ENCODE measurements around the gene ATAD1. TPM values are rescaled to one million over a fixed set of nuclear protein-coding genes. Genes with fewer than 3 reads are reported as not detected.
"Not testable (repeated sequence)": the region's sequence is repeated elsewhere in the genome, so short reads cannot be mapped to it uniquely, and the experiment has no call there.

The ATAD1 gene
- total and polyA plus RNA-seq, 5 experiments from 2014 or later, result 32.4 to 59.7 (median 39.0) TPM

DNA sequence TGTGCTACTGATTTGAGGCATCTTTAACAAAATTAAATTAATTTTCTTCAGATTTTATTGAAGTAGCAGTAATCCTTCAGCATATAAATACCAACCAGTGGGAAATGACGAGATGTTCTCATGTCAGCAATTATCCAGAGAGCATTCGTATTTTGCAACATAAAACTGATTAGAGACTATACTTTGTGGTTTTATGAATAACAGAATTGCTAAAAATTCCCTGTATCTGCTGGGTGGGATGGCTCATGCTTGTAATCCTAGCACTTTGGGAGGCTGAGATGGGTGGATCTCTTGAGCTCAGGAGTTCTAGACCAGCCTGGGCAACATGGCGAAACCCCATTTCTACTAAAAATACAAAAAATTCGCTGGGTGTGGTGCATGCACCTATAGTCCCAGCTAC, 56.9 kb downstream of the ATAD1 start:
- H3K27ac Mint-ChIP-seq, result no peak overlapping the region
- peaks cover 2 to 8% (median 4%) of the 10 kb centered on the region in 4 donors for H3K4me1 Mint-ChIP-seq
- DNase-seq (no peak), ATAC-seq (no peak)
- no peaks in the 10 kb centered on the region for H3K27me3 Mint-ChIP-seq
- peaks cover 0 to 74% (median 11%) of the 10 kb centered on the region in 3 donors for H3K36me3 Mint-ChIP-seq
- H3K9me3 Mint-ChIP-seq, result no peaks in the 10 kb centered on the region
- POLR2A ChIA-PET, result no interaction called here
- no peak overlapping the region for H3K4me3 Mint-ChIP-seq

DNA sequence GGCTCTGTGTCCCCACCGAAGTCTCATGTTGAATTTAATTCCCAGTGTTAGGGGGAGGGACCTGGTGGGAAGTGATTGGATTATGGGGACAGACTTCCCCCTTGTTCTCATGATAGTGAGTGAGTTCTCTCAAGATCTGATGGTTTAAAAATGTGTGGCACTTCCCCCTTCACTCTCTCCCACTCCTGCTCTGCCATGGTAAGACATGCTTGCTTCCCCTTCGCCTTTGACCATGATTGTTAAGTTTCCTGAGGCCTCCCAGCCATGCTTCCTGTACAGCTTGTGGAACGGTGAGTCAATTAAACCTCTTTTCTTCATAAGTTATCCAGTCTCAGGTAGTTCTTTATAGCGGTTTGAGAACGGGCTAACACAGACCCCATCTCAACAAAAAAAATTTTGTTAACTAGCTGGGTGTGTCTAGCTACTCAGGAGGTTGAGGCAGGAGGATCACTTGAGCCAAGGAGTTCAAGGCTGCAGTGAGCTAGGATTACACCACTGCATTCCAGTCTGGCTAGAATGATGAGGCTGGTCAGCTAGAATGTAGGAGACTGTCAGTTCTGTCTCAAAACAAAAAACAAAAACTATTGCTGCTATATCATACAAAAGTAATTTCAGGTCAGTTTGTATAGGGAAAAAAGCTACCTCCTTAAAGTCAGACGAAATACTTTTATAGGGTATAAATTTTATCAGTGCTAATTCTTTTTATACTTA, 57.7 kb downstream of the ATAD1 start:
- Mint-ChIP-seq H3K27me3 (no peaks in the 10 kb centered on the region), H3K27ac (peak overlapping the region in 4 of 10 donors; percentile 9 to 65 (median 50))
- ATAC-seq, result no peak

DNA sequence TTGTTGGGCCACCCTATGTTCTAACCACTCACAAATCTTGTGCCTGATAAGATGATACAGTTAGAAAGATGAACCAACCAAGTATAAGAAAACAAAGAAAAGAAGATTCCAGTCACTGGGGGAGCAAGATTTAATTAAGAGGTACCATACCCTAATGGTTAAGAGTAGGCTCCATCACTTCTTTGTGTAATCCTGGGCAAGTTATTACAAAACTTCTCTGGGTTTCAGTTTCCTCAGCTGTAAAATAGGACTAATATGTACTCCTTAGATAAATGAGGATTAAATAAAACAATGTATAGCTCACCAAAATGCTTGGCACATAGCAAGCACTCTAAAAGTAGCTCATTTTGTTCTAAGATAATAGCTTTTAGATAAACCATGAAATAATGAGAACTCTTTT, 58.5 kb downstream of the ATAD1 start:
- Mint-ChIP-seq H3K4me3 (no peak overlapping the region), H3K36me3 (peaks cover 0 to 74% (median 5%) of the 10 kb centered on the region in 3 donors), H3K9me3 (no peaks in the 10 kb centered on the region), H3K4me1 (peaks cover under 1 to 8% (median 3%) of the 10 kb centered on the region in 4 donors), H3K27me3 (no peaks in the 10 kb centered on the region), H3K27ac (peak overlapping the region in 3 of 10 donors; percentile 19 to 27 (median 23))
- POLR2A ChIA-PET, result no interaction called here
- ATAC-seq, result no peak
- DNase-seq, result no peak

More for the DNA sequence above, 57.7 kb downstream of the ATAD1 start:
- DNase-seq, result no peak
- Mint-ChIP-seq H3K9me3 (no peaks in the 10 kb centered on the region), H3K36me3 (peaks cover 0 to 74% (median 7%) of the 10 kb centered on the region in 3 donors), H3K4me1 (peaks cover 2 to 8% (median 4%) of the 10 kb centered on the region in 4 donors), H3K4me3 (no peak overlapping the region)
- POLR2A ChIA-PET, result interaction anchor here (0.6 kb wide), 1 partner anchor 26 kb away, joined by 4 read pairs; no protein-coding TSS in a partner anchor

DNA sequence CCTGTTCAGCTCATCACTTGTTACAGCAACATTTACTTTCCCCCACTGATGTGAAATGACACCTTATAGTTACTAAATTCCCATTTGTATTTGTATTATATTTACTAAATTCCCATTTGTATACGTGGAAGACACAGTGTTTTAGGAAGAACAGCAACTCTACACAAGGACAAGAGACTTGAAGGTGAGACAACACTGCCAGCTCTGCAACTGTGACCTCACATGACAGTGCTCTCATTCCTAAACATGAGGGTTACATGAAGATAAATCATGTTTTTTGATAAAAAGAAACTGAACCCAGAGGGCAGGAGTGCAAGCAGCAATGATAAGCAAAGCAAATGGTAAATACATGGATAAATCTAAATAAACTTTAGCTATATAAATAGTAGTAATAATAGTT, 60.3 kb downstream of the ATAD1 start:
- no peaks in the 10 kb centered on the region for H3K9me3 Mint-ChIP-seq
- DNase-seq (no peak), ATAC-seq (no peak)
- H3K4me3 Mint-ChIP-seq, result no peak overlapping the region
- POLR2A ChIA-PET, result no interaction called here
- H3K4me1 Mint-ChIP-seq, result peaks cover 2 to 8% (median 4%) of the 10 kb centered on the region in 4 donors
- peaks cover 0 to 75% (median 13%) of the 10 kb centered on the region in 3 donors for H3K36me3 Mint-ChIP-seq
- H3K27me3 Mint-ChIP-seq, result no peaks in the 10 kb centered on the region
- peak overlapping the region in 1 of 10 donors; percentile 32 for H3K27ac Mint-ChIP-seq

DNA sequence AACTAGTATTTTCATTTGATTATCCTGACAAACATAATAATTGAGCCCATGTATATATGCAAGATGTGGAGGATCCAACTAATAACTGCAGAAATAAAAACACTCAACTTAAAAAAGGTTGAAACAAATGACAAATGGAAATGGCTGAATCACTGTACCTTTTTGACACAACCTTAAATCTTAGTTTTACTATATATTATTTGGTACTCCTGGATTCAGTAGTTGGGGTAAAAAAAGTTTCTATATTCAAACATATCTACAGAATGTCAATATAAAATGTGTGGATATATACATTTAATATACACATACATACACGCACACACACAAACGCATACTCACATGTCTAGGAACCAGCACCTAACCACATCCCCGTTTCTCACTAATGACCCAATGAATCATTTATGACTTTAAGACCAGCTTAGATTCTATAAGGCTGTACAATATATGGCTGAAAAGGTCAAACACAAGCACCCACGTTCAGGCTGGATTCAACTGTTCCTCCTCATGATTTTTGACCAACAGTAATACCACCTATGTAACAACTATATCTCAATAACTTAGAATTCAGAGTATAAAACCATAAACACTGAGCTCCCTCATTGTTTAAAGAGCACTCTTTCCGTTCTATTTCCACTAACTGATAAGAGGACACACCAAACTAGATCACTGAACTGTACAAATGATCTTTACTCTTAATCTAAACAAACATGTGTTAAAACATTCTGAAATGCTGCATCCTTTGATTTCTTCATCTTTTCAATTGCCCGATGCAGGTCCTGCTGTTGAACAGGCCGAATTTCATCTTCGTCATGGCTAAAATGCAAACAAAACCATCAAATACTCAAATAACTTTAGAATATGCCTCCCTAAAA, 63.8 kb downstream of the ATAD1 start:
- ATAC-seq (no peak), DNase-seq (no peak)
- Mint-ChIP-seq H3K27me3 (no peaks in the 10 kb centered on the region), H3K9me3 (peaks cover 0 to 1% (median 0%) of the 10 kb centered on the region in 9 donors), H3K27ac (peak overlapping the region in 1 of 10 donors; percentile 22), H3K4me3 (no peak overlapping the region), H3K36me3 (peaks cover 0 to 58% (median 13%) of the 10 kb centered on the region in 3 donors), H3K4me1 (peaks cover 0 to 6% (median 2%) of the 10 kb centered on the region in 4 donors)
- POLR2A ChIA-PET, result no interaction called here

DNA sequence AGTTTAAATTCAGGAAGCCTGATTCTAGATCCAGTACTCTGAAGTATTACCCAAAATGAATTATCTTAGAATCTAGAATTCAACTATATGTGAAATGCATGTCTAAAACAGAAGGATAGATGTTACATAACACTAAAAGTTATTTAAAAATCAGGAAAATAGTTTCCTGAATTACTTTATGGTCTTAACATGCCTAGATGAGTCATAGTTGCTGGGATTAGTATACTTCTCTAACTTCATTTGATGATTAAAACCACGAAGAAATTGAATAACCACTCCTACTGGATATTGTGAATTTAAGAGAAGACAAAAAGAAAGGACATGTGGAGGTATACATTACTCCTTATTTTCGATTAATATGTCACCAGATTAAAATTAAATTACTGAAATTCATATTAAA, 65.5 kb downstream of the ATAD1 start:
- Mint-ChIP-seq H3K36me3 (peaks cover 0 to 49% (median 13%) of the 10 kb centered on the region in 3 donors), H3K27me3 (no peaks in the 10 kb centered on the region), H3K27ac (peak overlapping the region in 2 of 10 donors; percentile 3 to 19), H3K4me3 (no peak overlapping the region), H3K9me3 (peaks cover 0 to 4% (median 0%) of the 10 kb centered on the region in 9 donors), H3K4me1 (peaks cover 0 to 7% (median 2%) of the 10 kb centered on the region in 4 donors)
- POLR2A ChIA-PET, result no interaction called here
- ATAC-seq (no peak), DNase-seq (no peak)

DNA sequence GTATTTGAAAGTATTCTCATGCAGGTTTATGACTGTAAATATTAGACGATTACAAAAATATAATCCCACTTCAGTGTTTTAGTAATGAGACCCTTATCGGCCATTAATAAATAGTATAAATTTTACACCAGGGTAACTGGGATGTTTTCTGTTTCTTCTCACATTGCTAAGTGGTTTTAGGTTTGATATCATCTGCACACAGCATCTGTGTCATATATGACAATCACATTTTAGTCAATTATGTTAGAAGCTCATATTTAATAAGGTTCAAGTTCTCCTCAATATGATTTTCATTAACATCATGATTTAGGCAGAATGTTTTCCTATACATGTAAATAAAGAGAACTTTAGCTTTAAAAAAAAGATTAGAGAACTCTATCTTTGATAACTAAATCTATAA, 66.8 kb downstream of the ATAD1 start:
- no peak for DNase-seq
- Mint-ChIP-seq H3K36me3 (peaks cover 0 to 40% (median 11%) of the 10 kb centered on the region in 3 donors), H3K9me3 (peaks cover 0 to 4% (median 0%) of the 10 kb centered on the region in 9 donors), H3K27ac (no peak overlapping the region), H3K27me3 (no peaks in the 10 kb centered on the region), H3K4me3 (no peak overlapping the region), H3K4me1 (peaks cover 0 to 7% (median 2%) of the 10 kb centered on the region in 4 donors)
- no peak for ATAC-seq
- POLR2A ChIA-PET, result no interaction called here

DNA sequence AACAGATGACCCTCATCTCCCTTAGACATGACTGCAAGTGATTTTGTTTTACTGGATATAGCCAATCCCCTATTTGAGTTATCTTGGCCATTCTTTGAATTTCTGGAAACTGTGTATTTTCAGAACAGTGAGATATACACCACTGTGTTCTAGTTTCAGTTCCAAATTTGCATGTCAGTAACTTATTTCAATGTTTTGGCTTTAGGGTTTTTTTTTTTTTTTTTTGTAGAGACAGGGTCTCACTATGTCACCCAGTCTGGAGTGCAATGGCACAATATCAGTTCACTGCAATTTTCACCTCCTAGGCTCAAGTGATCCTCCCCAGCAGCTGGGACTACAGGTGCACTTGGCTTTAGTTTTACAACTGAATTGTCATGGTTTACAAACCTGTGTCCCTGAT, 67.2 kb downstream of the ATAD1 start:
- Mint-ChIP-seq H3K36me3 (peaks cover 0 to 35% (median 11%) of the 10 kb centered on the region in 3 donors), H3K9me3 (peaks cover 0 to 4% (median 0%) of the 10 kb centered on the region in 9 donors), H3K27me3 (no peaks in the 10 kb centered on the region), H3K4me3 (no peak overlapping the region), H3K4me1 (peaks cover 0 to 7% (median 2%) of the 10 kb centered on the region in 4 donors), H3K27ac (peak overlapping the region in 6 of 10 donors; percentile 20 to 84 (median 52))
- ATAC-seq (no peak), DNase-seq (no peak)
- POLR2A ChIA-PET, result no interaction called here

DNA sequence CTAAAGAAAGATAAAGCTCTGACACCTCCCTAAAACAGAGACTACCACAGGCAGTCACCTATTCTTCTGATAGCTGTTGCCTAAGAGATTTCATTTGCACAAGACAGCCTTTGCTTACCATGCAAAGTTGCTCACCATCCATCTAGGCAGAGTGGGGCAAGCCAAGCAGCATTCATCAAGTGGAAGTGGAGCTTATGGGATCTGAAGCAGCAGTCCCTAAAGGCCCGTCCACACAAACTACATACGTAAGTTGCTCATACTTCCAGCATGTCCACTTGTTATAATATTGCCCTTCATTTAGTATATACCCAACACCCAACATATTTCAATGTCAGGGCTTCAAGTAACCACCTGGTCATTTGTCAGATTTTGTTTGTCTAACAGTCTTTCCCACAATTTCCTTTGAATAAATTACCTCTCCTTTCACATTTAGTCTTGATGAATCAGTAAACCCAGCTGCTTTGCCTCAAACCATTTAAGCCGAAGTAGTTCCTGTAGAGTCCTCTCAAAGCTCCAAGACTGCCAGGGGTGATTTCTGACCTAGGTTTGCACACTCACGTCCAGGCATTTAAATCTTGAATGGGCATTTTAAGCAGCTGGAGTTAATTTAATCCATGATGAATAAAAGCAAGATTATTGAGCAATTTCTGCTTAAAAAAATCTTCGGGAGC, 67.9 kb downstream of the ATAD1 start:
- H3K4me1 Mint-ChIP-seq, result peaks cover 0 to 7% (median 2%) of the 10 kb centered on the region in 4 donors
- H3K27me3 Mint-ChIP-seq, result no peaks in the 10 kb centered on the region
- H3K9me3 Mint-ChIP-seq, result peaks cover 0 to 4% (median 0%) of the 10 kb centered on the region in 9 donors
- DNase-seq (no peak), ATAC-seq (peak in 1 of 2 donors; percentile 23)
- POLR2A ChIA-PET, result interaction anchor here (0.6 kb wide), 1 partner anchor 419 kb away, joined by 3 read pairs; no protein-coding TSS in a partner anchor
- peaks cover 0 to 28% (median 11%) of the 10 kb centered on the region in 3 donors for H3K36me3 Mint-ChIP-seq
- H3K4me3 Mint-ChIP-seq, result no peak overlapping the region
- H3K27ac Mint-ChIP-seq, result peak overlapping the region; percentile 20 to 84 (median 45)

DNA sequence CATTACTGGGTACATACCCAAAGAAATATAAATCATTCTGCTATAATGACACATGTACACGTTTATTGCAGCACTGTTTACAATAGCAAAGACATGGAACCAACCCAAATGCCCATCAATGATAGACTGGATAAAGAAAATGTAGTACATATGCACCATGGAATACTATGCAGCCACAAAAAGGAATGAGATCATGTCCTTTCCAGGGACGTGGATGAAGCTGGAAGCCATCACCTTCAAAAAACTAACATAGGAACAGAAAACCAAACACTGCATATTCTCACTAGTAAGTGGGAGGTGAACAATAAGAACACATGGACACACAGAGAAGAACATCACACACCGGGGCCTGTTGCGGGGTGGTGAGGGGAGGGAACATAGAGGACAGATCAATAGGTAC, 69.8 kb downstream of the ATAD1 start:
- not testable (repeated sequence) for H3K4me1 Mint-ChIP-seq, ATAC-seq, H3K27me3 Mint-ChIP-seq, DNase-seq, H3K4me3 Mint-ChIP-seq, H3K9me3 Mint-ChIP-seq
- POLR2A ChIA-PET, result interaction anchor here (0.6 kb wide), 1 partner anchor 71 kb away, joined by 3 read pairs; no protein-coding TSS in a partner anchor
- Mint-ChIP-seq H3K36me3 (peaks cover 0 to 13% (median 2%) of the 10 kb centered on the region in 3 donors), H3K27ac (peak overlapping the region in 1 of 10 donors; percentile 75)

DNA sequence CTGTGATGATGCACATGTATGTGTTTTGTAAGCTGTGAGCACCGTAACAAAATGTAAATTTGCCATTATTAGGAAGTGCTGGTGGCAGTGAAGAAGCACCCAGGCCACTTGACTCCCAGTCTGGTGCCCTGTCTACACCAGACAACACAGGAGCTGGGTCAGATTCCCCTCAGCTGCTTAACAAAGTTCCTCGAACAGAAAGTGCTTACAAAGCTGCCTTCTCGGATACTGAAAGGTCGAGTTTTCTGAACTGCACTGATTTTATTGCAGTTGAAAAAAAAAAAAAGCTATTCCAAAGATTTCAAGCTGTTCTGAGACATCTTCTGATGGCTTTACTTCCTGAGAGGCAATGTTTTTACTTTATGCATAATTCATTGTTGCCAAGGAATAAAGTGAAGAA, 71.1 kb downstream of the ATAD1 start:
- H3K4me1 Mint-ChIP-seq, result peaks cover 0 to 7% (median under 1%) of the 10 kb centered on the region in 4 donors
- no peaks in the 10 kb centered on the region for H3K27me3 Mint-ChIP-seq
- peaks cover 0 to 4% (median 0%) of the 10 kb centered on the region in 9 donors for H3K9me3 Mint-ChIP-seq
- no peak overlapping the region for H3K27ac Mint-ChIP-seq
- ATAC-seq (no peak), DNase-seq (no peak)
- H3K4me3 Mint-ChIP-seq, result no peak overlapping the region
- POLR2A ChIA-PET, result no interaction called here
- peaks cover 0 to 1% (median 0%) of the 10 kb centered on the region in 3 donors for H3K36me3 Mint-ChIP-seq

DNA sequence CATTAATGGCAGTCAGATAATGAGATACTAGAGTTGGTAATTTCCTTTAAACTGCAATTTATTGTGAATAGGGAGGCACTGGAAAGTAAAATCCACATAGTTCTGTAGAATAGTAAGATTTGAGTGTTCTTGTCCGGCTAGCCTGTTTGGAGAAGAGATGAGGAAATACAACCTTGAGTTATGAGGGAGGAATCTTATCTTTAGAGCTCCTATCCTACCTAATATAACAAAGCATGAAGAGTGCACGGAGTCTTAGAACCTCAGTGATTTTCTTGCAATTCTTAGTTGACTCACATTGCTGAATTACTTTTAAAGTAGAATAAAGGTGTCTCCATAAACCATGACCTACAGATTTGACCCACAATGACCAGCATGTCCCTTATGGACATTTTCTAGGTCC, 73.4 kb downstream of the ATAD1 start:
- H3K4me3 Mint-ChIP-seq, result no peak overlapping the region
- POLR2A ChIA-PET, result no interaction called here
- H3K4me1 Mint-ChIP-seq, result peaks cover 0 to 4% (median under 1%) of the 10 kb centered on the region in 4 donors
- no peak overlapping the region for H3K27ac Mint-ChIP-seq
- H3K27me3 Mint-ChIP-seq, result peaks cover 0 to 2% (median 0%) of the 10 kb centered on the region in 5 donors
- DNase-seq (no peak), ATAC-seq (no peak)
- H3K36me3 Mint-ChIP-seq, result no peaks in the 10 kb centered on the region
- H3K9me3 Mint-ChIP-seq, result peaks cover 0 to 4% (median 0%) of the 10 kb centered on the region in 9 donors

Data from naive thymus-derived CD8-positive, alpha-beta T cell (primary cell).